HG02610 (cell line): ENCODE results near the gene RCBTB1.
"Not testable (repeated sequence)": the region's sequence is repeated elsewhere in the genome, so short reads cannot be mapped to it uniquely, and the experiment has no call there.

Experiments
- ATAC-seq: cut with Tn5 transposase; IDR thresholded peaks from one replicate; pipeline ENCODE4 v1.9.1; 2021; ENCODE audit warnings: mild to moderate bottlenecking, moderate library complexity; ENCODE audit not compliant: unreplicated experiment

The RCBTB1 gene

DNA sequence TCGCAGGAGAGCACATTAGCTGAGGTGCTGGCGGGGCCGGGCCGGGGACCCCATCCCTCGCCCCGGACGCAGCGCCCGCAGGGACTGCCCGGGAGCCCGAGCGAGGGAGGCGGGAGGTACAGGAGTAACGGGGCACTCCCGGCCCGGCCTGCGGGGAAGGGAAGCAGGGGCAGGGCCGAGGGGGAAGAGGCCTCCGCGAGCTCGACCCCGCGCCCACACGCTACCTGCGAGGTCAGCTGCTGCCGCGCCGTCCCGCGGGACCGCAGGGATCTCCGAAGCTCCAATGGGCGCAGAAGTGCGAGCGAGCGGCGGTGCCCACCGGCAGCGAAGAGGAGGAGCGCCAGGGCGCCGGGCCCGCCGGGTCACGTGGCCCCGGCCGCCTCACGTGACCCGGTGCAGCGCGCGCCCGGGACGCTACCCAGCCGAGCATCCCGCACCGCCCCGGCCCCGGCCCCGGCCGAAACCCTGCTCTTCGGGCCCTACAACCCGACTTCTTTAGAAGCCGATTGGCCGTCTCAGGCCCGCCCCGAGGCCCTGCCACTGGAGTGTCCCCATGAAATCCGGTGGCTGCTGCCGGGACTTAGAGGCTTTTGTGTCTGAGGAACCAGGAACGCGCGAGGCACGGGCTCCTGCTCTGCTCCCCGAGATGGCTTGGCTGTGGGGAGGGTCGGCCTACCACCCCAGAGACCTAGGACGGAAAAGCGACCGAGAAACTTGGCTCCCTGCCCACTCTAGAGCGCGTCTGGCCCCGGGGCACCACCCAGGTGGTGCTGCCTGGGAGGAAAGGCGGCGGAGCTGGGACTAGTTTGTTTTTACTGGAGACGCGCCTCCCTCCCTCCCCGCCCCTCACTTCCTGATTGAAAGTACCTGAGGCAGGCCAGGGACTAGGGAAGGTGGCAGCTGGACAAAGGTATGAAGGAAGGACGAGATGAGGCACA is at the start of gene RCBTB1:
Gene RCBTB1 (minus strand): TSS at position 339 of the 938 bp plus-strand sequence. CDS start 18,279 bp downstream, outside the sequence.
- ATAC-seq: peak; percentile 93

DNA sequence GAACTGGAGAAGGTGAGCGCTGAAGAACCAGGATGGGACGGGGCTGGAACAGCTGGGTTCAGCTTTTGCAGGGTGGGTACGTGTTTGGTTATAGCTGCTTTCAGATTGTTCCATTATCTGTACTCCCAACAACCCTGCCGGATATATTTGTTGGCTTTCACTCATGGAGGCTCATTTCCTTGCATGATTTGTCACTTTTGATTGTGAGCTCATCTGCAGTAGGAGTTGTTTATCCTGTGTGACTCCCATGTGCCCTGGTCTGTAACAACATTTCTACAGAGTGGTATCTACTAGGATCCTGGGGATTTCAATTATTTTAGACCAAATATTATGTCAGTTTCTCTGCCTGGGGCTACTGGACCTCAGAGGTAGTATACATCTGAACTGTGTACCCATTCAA is 48.4 kb upstream of the RCBTB1 start:
- no peak for ATAC-seq

DNA sequence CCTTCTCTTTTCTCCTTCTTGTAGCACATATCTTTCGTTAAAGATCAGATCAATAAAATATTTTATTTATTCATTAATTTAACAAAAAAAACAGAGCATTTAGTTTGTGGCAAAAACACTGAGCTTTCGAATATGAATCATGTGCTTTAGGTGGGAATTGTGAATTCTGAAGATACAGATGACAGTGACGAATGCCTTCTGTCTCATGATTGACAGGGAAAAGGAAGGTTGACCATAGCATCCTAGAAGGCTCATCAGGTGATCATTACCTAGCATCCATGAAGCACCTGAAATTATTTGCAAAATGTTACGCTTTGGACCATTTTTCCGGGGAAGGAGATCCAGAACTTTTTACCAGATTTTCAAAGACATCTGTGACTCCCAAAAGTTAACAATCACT is 46.8 kb upstream of the RCBTB1 start:
- no peak for ATAC-seq

DNA sequence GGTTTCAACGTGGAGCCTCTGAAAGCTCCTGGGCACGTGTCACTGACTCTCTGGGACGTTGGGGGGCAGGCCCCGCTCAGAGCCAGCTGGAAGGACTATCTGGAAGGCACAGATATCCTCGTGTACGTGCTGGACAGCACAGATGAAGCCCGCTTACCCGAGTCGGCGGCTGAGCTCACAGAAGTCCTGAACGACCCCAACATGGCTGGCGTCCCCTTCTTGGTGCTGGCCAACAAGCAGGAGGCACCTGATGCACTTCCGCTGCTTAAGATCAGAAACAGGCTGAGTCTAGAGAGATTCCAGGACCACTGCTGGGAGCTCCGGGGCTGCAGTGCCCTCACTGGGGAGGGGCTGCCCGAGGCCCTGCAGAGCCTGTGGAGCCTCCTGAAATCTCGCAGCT is 45.2 kb upstream of the RCBTB1 start:
- ATAC-seq: no peak

DNA sequence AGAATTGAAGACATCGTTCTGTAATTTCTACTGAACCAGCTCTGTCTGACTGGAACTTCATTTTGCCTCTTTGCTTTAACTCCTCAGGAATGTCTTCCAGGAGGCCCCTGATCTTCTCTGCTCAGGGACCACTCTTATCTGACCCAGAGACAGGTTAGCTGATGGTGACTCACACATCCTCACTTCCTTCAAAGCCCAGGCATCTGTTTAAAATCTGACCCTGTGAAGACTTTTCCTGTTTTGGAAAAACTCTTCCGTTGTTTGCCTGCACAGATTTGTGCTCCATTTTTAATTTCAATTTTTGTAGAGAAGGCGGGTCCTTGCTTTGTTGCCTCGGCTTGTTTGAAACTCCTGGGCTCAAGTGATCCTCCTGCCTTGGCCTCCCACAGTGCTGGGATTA is 44.6 kb upstream of the RCBTB1 start:
- no peak for ATAC-seq

DNA sequence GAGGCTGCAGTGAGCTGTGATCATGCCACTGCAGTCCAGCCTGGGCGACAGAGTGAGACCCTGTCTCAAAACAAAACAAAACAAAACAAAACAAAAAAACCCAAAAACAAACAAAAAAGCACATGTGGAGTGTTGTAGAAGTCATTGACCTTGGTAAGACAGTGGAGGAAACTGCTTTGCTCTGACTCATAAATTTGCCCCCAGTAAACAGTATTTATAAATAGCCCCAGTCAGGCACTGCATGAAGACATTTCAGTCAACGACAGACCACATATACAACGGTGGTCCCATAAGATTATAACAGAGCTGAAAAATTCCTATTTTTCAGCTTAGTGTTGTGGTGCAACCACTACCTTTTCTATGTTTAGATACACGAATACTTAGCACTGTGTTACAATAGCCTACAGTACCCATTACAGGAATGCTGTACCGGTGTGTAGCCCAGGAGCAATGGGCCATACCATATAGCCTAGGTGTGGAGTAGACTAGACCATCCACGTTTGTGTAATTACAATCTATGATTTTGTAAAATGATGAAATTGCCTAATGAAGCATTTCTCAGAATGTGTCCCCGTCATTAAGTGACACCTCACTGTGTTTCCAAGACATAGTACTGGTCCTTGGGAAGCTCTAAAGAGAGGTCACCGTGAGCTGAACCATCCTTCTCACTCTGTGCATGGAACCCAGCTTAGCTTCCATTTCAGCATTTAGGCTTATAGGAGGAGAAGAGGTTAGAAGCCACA is 44.0 kb upstream of the RCBTB1 start:
- ATAC-seq: no peak

DNA sequence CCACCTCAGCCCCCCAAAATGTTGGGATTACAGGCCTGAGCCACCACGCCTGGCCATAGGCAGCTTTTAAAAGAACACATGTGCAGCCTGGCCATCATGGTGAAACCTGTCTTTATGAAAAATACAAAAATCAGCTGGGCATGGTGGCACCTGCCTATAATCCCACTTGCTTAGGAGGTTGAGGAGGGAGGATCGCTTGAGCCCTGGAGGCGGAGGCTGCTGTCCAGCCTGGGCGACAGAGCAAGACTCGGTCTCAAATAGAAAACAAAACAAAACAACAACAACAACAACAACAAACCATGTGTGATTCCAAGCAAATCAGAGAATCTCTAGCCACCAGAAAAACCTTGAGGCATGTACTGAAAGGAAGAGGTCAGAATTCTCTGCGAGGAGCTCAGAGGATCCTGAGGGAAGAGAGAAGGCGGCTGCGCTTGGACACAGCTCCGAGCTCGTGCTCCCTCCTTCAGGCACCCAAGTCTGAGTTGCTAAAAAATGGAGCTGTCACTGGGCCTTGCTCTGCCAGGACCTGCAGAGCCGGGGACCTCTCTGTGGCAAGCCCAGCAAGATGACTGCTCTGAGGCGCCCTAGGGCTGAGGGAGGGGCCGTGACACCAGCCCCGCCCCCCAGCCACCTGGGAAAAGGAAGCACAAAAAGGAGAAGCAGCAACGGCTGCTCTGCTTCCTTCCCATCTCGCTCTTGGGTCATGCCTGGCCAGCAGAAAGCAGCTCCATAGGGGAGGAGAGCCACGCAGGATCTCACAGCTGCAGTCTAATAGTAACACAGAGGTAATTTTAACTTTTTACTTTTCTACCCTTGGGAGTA is 42.7 kb upstream of the RCBTB1 start, which contains the start of gene ARL11:
Gene ARL11 (plus strand): TSS at position 677 of the 822 bp plus-strand sequence. CDS start 1,941 bp downstream, outside the sequence.
- peak; percentile 91 for ATAC-seq

DNA sequence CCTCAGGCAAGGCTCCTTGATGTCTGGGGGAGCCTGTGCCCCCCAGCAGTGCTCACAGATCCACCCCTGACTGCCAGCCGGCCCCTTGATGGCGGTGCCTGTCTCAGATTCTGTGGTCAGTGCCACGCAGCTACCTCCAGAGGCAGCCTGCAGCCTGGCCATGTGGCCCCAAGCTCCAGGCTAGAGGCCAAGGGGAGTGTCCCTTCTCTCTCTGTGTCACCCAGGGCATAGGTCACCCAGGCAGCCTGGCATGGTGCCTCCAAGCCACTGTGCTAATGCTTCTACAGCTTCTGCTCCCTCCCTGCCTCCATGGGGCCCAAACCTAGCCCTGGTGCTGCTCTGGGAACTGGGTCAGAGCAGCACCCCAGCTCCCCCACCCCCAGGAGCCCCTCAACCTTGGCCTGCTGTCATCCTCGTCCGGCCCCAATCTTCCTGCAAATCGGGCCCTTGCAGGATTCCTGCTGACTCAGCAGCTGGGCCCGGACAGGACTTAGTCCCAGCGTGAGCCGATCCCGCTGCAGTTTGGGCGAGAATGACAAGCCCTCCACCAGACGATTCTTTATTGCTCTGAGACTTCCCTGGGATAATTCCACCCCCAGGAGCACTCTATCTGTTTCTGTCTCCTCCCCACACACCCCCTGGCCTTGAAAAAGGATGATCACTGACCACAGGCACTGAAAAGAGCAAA is 40.2 kb upstream of the RCBTB1 start:
- no peak for ATAC-seq

DNA sequence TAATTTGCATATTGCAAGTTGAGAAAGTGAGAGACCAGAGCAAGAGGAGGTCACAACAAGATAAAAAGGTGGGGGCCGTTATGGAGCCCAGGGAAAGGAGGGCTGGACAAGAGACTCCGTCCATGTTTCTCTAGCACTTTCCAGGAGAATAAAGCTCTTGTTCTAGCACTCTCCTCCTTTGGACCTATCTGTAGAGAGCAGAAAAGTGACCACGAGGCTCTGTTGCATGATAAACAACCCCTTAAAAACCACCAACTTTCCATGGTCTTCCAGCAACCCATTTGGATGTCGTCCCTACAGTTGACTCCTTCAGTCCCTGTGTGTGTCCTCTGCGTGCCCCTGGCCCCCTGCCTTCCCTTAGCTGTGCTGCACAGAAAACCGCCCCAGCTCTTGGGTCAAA is 38.9 kb upstream of the RCBTB1 start:
- no peak for ATAC-seq

DNA sequence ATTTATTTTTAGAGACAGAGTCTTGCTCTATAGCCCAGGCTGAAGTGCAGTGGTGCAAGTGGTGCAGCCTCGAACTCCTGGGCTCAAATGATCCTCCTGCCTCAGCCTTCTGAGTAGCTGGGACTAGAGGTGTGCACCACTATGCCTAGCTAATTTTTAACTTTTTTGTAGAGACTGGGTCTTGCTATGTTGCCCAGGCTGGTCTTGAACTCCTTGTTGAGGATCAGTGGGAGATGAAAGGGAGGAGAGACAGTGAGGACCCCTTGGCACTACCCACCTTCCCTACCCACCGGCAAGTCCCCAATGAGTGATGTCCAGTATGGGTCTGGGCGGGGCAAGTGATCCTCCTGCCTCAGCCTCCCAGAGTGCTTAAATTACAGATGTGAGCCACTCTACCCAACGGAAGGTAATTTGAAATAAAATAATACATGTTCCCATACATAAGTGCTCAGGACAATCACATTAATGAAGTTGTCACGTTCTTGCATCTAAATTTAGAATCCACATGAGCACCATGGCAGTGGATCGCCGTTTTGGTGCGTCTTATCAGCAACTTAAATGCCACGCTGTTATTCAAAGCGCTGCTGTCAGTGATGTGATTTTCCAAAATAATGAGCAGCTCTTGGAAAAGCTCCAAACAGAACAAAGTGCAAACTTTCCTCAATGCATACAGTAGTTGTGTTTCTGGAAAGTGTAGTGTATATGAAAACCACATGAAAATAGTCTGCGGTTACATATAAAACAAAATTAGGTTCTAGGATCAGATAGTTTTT is 37.0 kb upstream of the RCBTB1 start:
- no peak for ATAC-seq

DNA sequence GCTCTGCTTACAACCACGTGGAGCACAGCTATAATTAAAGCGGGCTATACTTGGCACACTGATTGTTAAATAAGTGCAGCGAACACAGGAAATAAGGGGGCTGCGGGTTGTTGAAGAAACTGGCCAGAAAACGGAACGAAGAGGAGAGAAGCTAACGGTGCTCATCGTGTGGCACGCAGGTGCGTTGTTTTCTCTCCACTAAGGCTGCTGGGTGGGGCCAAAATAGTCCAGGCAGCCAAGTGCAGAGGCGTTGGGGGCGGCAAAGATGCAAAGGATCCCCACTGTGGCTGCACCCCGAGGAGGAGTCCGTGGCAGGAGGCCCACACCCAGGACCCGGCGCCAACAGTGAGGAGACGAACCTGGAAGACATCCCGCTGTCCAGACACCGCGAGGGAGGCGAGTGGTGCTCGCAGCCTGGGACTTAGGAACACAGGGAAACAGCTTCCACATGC is 34.8 kb upstream of the RCBTB1 start:
- no peak for ATAC-seq

DNA sequence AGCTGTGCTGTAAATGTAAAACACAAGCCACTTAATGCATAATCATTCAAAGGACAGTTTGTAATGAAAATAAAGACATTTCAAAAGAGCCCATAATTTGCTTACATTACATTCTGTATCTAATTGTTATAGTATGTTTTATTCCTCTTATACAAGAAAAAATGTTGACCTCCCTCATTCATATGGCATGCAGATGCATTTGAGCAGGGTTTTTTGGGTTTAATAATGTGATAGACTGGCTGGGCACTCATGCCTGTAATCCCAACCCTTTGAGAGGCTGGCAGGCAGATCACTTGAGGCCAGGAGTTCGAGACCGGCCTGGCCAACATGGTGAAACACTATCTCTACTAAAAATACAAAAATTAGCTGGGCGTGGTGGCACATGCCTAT is 31.3 kb upstream of the RCBTB1 start:
- ATAC-seq: no peak

DNA sequence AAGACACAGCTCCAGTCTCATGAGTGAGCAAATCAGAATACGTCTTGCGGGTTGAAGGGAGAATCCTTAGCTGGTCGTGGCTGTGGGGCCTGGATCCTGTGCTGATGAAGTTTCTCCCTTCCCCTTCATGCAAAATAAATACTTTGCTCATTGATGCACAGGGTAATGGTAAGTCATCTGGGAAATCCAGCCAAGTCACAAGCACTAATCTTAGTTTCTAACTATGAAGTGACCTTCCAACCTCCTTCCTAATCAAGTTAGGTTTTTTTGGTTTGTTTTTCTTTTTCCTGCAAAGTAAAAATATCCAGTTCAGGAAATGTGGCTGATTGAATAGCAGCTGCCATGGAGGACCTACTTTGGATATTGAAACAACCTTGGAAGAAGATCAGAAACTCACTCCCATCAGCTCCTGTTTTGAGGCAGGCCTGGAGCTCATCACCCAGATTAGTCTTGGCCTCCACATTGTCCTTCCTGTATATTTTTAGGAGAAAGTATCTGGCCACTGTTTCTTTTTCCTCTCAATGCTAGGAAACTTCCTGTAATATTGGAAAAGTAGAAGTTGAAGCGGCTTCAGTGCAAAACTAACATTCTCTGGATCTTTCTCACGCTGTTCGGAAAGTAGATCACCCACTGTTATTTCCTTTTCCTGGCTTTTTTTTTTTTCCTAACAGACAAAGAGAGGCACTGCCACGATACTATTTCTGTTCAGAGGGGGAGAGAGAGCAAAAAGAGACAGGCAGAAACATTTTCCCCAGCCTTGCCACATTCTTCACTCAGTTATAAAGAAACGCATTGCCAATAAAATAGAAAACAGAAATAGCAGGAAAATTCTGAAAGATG is 30.7 kb upstream of the RCBTB1 start:
- ATAC-seq: no peak

DNA sequence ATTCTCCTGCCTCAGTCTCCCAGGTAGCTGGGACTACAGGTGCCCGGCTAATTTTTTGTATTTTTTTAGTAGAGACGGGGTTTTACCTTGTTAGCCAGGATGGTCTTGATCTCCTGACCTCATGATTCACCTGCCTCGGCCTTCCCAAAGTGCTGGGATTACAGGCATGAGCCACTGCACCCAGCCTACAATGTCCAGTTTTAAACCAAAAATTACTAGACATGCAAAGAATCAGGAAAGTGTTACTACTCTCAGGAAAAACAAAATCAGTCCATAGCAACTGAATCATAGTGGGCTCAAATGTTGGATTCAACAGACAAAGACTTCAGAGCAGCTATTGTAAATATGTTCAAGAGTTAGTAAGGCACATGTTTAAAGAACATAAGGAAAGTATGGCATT is 26.7 kb upstream of the RCBTB1 start:
- not testable (repeated sequence) for ATAC-seq

DNA sequence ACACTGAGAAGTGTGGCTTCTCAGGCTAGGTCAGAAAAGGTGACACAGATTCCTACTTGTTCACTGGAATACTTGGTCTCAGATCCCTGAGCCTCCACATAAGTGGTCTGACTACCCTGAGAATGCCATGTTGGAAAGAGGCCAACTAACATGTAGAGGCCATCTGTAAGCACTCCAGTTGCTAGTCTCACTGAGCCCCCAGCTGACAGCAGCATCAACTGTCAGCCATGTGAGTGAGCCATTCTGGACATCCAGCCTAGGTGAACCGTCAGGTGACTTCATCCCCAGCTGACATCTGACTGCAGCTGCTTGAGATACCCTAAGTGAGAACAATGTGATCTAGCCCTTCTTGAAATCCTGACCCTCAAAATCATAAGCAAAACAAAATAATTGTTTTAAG is 24.8 kb upstream of the RCBTB1 start:
- no peak for ATAC-seq

DNA sequence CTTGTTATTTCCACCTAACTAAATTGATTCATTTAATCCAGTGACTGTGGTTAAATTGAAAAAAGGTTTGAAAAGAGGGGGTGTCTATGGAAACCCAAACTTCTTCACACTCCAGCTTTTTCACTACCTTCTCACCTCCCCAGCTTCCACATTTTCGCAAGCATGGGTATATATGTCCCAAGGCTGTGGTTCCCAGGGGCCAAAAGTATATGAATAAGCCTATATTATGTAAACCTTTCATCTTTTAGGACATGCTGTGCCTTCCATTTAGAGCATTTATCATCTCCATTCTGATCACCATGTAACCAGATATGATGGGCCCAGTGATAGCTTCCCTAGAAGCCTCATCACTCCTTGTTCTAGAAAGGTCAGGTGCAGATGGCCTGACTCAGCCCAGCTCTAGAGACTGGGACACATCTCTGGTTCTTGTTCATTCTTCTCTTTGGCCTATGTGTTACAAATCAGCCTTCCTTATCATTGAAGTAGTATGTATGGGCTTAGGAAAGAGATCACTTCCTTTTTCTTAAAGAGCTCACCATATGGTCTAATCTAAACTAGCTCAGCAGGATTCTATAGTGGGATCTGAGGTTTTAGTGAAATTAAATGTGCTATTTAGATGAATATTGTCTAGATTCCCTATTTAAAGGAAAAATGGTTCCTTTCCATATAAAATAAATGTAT is 23.4 kb upstream of the RCBTB1 start:
- ATAC-seq: no peak

DNA sequence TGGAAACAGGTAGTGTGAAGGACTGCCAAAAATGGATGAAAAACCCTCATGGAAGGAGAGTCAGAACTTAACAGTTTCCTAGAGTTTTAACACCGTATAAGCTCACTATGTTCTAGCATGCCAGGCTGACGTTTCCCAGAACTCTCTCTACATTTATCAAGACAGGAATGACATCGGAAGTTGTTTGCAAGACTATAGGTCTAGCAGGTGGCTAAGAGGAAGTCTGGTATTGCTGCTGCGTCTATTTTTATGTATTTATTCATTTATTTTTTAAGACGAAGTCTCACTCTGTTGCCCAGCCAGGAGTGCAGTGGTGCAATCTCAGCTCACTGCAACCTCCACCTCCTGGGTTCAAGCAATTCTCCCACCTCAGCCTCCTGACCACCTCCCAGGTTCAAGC is 22.4 kb upstream of the RCBTB1 start:
- no peak for ATAC-seq
